Gastrocnemius medialis (tissue), 4 donors: ENCODE data around the gene INTS11.

Source experiments
- POLR2A ChIP-seq, 2 donors: fragments of 450-650 bp; IDR thresholded peaks; one replicate each; pipeline ENCODE4 v1.6.1; 2017; ENCODE audit warnings: antibody characterized with exemption in 2 of 2, mild to moderate bottlenecking in 2 of 2, moderate library complexity in 2 of 2
- TF ChIP-seq, protein P1 (sequence below), 5 experiments: fragments of 450-650 bp in 3 of 5; fragments of 200-600 bp in 2 of 5; sonication (generic) in 2 of 5; IDR thresholded peaks in 4 of 5; conservative IDR thresholded peaks in 1 of 5; 1 replicate in 4 of 5; 2 replicates in 1 of 5; pipeline ENCODE4 v1.5.1; 2016 to 2019; ENCODE audit warnings: antibody characterized with exemption in 5 of 5, mild to moderate bottlenecking in 3 of 5, moderate library complexity in 3 of 5

GRCh38 chr1:1268284-1268682 lies 56.2 kb downstream of the INTS11 start:
- TF ChIP-seq, protein P1, sequence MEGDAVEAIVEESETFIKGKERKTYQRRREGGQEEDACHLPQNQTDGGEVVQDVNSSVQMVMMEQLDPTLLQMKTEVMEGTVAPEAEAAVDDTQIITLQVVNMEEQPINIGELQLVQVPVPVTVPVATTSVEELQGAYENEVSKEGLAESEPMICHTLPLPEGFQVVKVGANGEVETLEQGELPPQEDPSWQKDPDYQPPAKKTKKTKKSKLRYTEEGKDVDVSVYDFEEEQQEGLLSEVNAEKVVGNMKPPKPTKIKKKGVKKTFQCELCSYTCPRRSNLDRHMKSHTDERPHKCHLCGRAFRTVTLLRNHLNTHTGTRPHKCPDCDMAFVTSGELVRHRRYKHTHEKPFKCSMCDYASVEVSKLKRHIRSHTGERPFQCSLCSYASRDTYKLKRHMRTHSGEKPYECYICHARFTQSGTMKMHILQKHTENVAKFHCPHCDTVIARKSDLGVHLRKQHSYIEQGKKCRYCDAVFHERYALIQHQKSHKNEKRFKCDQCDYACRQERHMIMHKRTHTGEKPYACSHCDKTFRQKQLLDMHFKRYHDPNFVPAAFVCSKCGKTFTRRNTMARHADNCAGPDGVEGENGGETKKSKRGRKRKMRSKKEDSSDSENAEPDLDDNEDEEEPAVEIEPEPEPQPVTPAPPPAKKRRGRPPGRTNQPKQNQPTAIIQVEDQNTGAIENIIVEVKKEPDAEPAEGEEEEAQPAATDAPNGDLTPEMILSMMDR (IDR thresholded peaks at IDR 0.05 in 4 of 5, conservative IDR thresholded peaks at IDR 0.05 in 1 of 5) = no peak
- no peak for TF ChIP-seq POLR2A (IDR thresholded peaks at IDR 0.05)
